Measurements from ENCODE around the gene PASK.

The PASK gene

GRCh38 chr2:241146286-241146685 lies 3.0 kb downstream of the PASK start:
- DNase-seq (ENCODE audit: low read depth): no peak

- DNase-seq (ENCODE audit: low read depth): no peak
Observed at GRCh38 chr2:241142593-241142992, 6.7 kb downstream of the PASK start.

DNA sequence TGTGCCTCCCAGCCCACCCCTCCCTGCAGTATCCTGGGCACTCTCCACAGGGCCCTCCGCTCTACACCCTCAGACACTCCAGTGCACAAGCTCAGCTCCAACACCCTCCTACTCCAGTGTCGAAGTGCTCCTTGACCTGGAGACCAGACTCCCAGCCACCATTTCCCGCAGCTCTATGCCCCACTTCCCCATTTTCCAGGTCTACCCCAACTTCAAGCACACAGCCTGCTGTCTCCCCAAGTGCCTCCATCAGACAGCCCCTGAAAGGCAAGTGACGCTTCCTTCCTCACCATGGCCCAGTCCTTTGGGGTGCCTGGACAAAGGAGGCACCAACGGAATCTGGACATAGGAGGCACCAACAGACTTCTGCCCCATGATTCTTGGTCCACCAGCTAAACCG lies 7.2 kb downstream of the PASK start:
- DNase-seq (ENCODE audit: low read depth): no peak

GRCh38 chr2:241141214-241141770 lies 8.0 kb downstream of the PASK start:
- DNase-seq (ENCODE audit: low read depth): no peak

GRCh38 chr2:241140445-241140840 lies 8.8 kb downstream of the PASK start:
- no peak for DNase-seq (ENCODE audit: low read depth)

GRCh38 chr2:241139531-241140444 lies 9.5 kb downstream of the PASK start:
- DNase-seq (ENCODE audit: low read depth): no peak

DNA sequence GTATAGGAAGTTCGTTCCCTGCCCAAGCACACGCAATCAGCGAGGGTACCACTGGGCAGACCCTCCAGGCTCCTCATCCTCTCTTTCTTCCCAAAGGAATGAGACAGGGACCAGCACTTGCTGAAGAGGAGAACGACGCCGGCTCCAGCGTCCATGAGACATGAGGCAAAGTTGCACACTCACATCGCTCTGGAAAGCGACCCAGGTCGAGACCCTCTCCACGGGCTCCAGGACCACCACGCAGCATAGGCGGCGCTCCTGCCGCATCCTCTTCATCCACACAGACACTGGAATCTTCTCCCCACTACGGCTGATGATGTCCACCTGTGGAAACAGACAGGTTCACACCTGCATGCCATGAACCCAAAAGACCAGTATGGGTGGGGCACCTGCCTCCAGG lies 10.8 kb downstream of the PASK start:
- DNase-seq (ENCODE audit: low read depth): no peak

- no peak for DNase-seq (ENCODE audit: low read depth)
Observed at GRCh38 chr2:241137276-241138190, 11.7 kb downstream of the PASK start.

DNA sequence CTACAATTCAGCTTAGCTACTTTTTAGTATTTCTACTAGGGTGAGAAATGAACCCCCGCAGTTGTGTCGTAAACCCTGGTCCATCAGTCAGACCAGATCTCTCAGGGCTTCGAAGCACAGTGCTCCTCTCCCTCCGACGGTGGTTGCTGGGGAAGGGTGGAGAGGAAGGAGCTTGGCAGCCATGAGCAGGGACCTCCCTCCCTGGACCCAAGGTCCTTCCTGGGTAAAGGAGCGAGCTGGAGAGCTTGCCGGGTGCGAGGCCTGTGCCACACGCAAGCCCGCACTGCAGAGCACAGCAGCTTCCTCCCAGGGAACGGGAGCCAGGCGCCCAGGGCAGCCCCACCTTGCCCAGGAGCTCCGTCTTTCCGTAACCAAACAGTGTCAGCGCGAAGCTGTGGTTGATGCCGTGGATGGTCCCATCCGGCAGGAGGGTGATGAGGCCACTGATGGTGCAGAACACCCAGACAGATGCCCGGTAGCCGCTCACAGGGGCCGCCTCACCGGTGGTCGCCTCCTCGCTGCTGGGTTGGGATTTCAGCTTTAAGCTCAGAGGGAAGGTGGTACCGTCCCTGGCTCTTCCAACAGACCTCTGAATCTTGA lies 12.5 kb downstream of the PASK start:
- no peak for DNase-seq (ENCODE audit: low read depth)

DNA sequence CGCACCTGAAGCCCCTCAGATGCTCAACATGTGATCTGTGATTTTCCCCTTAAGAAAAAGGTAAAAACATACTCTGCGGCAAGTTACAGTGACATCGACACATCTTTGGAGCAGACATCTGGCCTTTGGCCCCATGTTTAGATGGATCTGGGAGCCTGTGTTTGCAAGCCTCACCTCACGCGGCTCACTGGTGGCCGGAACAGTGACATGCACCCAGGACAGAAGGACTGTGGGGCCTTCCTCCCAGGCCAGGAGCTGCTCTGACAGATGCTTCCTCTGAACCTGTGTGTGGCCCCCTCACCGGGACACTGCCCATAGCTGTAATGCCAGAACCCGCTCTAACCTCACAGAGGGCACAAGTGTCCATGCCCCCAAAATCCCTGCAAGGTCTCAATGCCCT lies 13.1 kb downstream of the PASK start:
- DNase-seq (ENCODE audit: low read depth): no peak

GRCh38 chr2:241135737-241136136 lies 13.5 kb downstream of the PASK start:
- DNase-seq (ENCODE audit: low read depth): no peak

DNA sequence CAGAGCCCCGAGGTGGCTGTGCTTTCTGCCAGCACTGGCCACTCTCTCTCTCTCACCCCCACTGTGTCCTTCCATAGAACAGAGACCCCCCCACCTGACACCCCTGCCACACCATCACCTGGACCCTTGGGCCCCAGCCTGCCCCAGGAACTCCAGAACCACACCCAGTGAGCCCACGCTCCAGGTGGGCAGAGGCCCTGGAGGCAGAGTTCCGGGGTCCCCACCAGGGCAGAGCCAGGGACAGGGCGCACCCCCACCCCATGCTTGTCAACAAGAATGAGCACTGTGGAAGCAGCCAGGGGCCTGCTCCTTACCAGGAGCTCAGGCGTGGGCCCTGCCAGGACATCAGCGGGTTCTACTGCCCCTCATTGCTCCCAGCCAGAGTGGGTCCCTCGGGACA lies 14.6 kb downstream of the PASK start:
- no peak for DNase-seq (ENCODE audit: low read depth)

GRCh38 chr2:241133436-241133820 lies 15.8 kb downstream of the PASK start:
- no peak for DNase-seq (ENCODE audit: low read depth)

DNA sequence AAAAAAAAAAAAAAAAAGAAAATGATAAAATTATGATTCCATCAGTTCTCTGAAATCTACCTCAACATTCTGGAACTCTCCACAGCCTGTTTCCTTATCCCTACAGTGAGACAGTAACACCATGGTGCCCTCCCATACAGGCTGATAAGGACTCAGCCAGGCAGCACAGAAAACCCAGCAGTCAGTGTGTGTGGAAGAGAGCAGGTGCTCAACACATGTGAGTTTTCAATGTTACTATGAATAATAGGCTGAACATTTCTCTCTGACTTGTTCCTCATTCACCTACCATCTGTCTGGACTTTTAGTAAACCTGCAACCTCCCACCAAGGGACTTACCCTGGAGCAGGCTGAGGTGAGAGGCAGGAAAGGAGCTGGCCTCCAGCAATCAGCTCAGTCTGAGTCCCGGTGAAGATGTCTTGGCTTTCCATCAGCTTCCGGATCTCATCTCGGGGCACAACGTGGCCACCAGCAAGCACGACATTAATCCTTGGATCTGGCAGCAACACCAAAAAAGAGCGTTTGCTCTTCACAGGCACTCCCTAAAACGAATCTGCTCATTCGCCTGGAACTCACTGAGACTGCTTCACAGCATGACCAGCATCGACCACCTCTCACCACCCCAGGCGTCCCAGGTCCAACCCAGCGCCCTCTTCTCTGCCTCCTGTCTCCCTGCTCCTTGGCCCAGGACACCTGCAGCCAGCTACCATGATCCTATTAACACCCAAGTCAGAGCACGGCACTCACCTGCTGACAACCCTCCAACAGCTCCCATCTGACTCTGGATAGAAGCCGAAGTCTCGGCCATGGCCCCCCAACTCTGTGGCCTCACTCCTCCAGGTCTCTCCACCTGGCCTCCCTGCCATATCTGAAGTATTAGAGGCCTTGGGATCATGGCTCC lies 16.5 kb downstream of the PASK start:
- no peak for DNase-seq (ENCODE audit: low read depth)

DNA sequence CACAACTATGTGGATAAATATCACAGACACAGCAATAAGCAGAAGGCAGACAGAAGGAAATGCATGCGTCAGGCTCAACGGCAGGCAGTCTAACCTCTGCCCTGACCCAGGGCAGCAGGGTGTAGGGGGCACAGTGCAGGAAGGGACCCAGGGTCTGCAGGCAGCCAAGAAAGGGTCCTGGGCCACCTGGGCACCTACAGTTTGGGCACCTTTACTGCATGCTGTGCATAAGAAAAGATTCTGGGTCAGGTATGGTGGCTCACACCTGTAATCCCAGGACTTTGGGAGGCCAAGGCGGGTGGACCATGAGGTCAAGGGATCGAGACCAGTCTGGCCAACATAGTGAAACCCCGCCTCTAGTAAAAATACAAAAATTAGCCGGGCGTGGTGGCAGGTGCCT lies 17.7 kb downstream of the PASK start:
- DNase-seq (ENCODE audit: low read depth): no peak

GRCh38 chr2:241130316-241130715 lies 19.0 kb downstream of the PASK start:
- DNase-seq (ENCODE audit: low read depth): no peak

- no peak for DNase-seq (ENCODE audit: low read depth)
Observed at GRCh38 chr2:241129086-241129871, 20.0 kb downstream of the PASK start.

- no peak for DNase-seq (ENCODE audit: low read depth)
Observed at GRCh38 chr2:241128266-241128665, 21.0 kb downstream of the PASK start.

DNA sequence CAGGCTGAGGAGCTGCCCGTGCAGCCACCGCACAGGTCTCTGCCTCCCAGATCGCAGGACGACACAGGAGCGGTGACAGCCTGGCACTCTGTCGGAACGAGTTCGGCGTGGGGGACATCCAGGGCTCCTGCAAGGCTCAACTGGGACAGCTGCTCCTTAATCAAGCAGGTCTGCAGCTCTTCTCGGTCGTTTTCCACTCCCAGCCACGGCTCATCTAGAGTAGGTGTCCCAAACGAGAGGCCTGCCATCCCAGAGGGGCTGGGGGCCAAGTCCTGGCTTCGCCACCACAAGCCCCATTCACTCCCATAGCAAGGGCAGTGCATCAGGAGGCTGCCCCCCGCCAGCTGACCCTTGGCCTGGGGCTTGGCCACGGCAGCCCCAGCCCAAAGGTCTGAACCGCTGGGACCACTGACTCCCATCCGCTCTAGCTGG lies 22.5 kb downstream of the PASK start:
- DNase-seq (ENCODE audit: low read depth): no peak

DNA sequence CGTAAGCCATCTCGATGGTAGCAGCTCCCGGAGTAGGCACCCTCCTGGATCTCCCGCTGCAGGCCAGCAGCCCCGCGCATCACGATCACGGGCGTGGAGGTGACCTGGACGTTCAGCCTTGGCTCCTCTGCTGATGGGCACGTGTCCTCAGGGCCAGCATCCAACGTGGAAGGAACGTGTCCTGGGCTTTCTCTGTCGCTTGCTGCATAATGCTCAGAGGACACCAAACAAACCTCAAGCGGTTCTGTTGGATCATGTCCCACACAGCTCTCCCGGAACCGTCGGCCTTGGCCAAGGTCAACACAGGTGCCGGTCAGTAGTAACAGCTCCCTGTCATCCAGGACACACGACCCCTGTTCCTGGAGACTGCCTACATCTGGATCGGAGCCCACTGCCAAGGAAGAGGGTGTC lies 23.1 kb downstream of the PASK start:
- no peak for DNase-seq (ENCODE audit: low read depth)

Data from T-helper 22 cell (primary cell).